Measurements from ENCODE around the gene TNFRSF8. TPM values are rescaled to one million over a fixed set of nuclear protein-coding genes. Genes with fewer than 3 reads are reported as not detected.

Gene TNFRSF8
- total and polyA plus RNA-seq, 7 experiments from 2014 or later, result 0.56 to 29.3 (median 4.0) TPM; not detected in 4

GRCh38 chr1:12081648-12082396, 18.7 kb downstream of the TNFRSF8 start:
- Mint-ChIP-seq H3K4me3 (peak overlapping the region in 5 of 10 donors; percentile 20 to 61 (median 37)), H3K4me1 (peaks cover 11 to 50% (median 16%) of the 10 kb centered on the region in 7 donors), H3K36me3 (peaks cover 0 to 38% (median 5%) of the 10 kb centered on the region in 5 donors), H3K9me3 (peaks cover 0 to 21% (median 12%) of the 10 kb centered on the region in 11 donors), H3K27ac (peak overlapping the region in 6 of 9 donors; percentile 17 to 86 (median 66)), H3K27me3 (peaks cover 0 to 6% (median 0%) of the 10 kb centered on the region in 5 donors)
- no peak for ATAC-seq
- Histone ChIP-seq H3K9me3 (ENCODE audit: control insufficient read depth in 2 of 3, low read length in 3 of 3) (peaks cover 0 to 5% (median 0%) of the 10 kb centered on the region in 3 experiments), H3K27ac (ENCODE audit: low read depth, low read length) (no peak overlapping the region), H3K4me1 (ENCODE audit: control insufficient read depth in 2 of 2, insufficient read depth in 2 of 2, low read length in 2 of 2) (peaks cover 0 to 8% of the 10 kb centered on the region in 2 donors), H3K4me3 (ENCODE audit: low read length) (no peak overlapping the region), H3K27me3 (ENCODE audit: control insufficient read depth in 2 of 2, insufficient read depth in 2 of 2, low read length in 2 of 2) (no peaks in the 10 kb centered on the region), H3K36me3 (ENCODE audit: control insufficient read depth in 2 of 3, insufficient read depth in 3 of 3, low read length in 3 of 3) (no peaks in the 10 kb centered on the region)
- CTCF ChIA-PET, result no interaction called here
- no peak for DNase-seq
- POLR2A ChIA-PET, result no interaction called here
- intact Hi-C loops (cut with micrococcal nuclease), result no loop called here

- Mint-ChIP-seq H3K9me3 (peaks cover 0 to 23% (median 12%) of the 10 kb centered on the region in 11 donors), H3K27me3 (peaks cover 0 to under 1% (median 0%) of the 10 kb centered on the region in 5 donors), H3K4me3 (no peak overlapping the region), H3K27ac (peak overlapping the region in 1 of 9 donors; percentile 84), H3K36me3 (peaks cover 0 to 48% (median 5%) of the 10 kb centered on the region in 5 donors), H3K4me1 (peaks cover 18 to 57% (median 26%) of the 10 kb centered on the region in 7 donors)
- Histone ChIP-seq H3K36me3 (ENCODE audit: control insufficient read depth in 2 of 3, insufficient read depth in 3 of 3, low read length in 3 of 3) (no peaks in the 10 kb centered on the region), H3K27me3 (ENCODE audit: control insufficient read depth in 2 of 2, insufficient read depth in 2 of 2, low read length in 2 of 2) (no peaks in the 10 kb centered on the region), H3K4me3 (ENCODE audit: low read length) (no peak overlapping the region), H3K4me1 (ENCODE audit: control insufficient read depth in 2 of 2, insufficient read depth in 2 of 2, low read length in 2 of 2) (peaks cover 8 to 16% of the 10 kb centered on the region in 2 donors), H3K27ac (ENCODE audit: low read depth, low read length) (no peak overlapping the region), H3K9me3 (ENCODE audit: control insufficient read depth in 2 of 3, low read length in 3 of 3) (peaks cover 0 to 5% (median 0%) of the 10 kb centered on the region in 3 experiments)
- POLR2A ChIA-PET, result no interaction called here
- intact Hi-C loops (cut with micrococcal nuclease), result no loop called here
- CTCF ChIA-PET, result no interaction called here
- ATAC-seq (no peak), DNase-seq (no peak)
These were observed 19.9 kb downstream of the TNFRSF8 start for GRCh38 chr1:12082988-12083387.

- no peaks in the 10 kb centered on the region for H3K36me3 ChIP-seq (ENCODE audit: control insufficient read depth in 2 of 3, insufficient read depth in 3 of 3, low read length in 3 of 3)
- no peak overlapping the region for H3K4me3 ChIP-seq (ENCODE audit: low read length)
- intact Hi-C loops (cut with micrococcal nuclease), result no loop called here
- H3K9me3 Mint-ChIP-seq, result peaks cover 0 to 23% (median 12%) of the 10 kb centered on the region in 11 donors
- H3K4me3 Mint-ChIP-seq, result no peak overlapping the region
- H3K36me3 Mint-ChIP-seq, result peaks cover 0 to 50% (median 5%) of the 10 kb centered on the region in 5 donors
- ChIA-PET CTCF (no interaction called here), POLR2A (no interaction called here)
- ATAC-seq (no peak), DNase-seq (no peak)
- H3K9me3 ChIP-seq (ENCODE audit: control insufficient read depth in 2 of 3, low read length in 3 of 3), result peaks cover 0 to 5% (median 0%) of the 10 kb centered on the region in 3 experiments
- peak overlapping the region in 1 of 9 donors; percentile 26 for H3K27ac Mint-ChIP-seq
- H3K4me1 Mint-ChIP-seq, result peaks cover 26 to 62% (median 33%) of the 10 kb centered on the region in 7 donors
- peaks cover 15 to 24% of the 10 kb centered on the region in 2 donors for H3K4me1 ChIP-seq (ENCODE audit: control insufficient read depth in 2 of 2, insufficient read depth in 2 of 2, low read length in 2 of 2)
- H3K27ac ChIP-seq (ENCODE audit: low read depth, low read length), result no peak overlapping the region
- no peaks in the 10 kb centered on the region for H3K27me3 ChIP-seq (ENCODE audit: control insufficient read depth in 2 of 2, insufficient read depth in 2 of 2, low read length in 2 of 2)
- no peaks in the 10 kb centered on the region for H3K27me3 Mint-ChIP-seq
These were observed 20.7 kb downstream of the TNFRSF8 start for GRCh38 chr1:12083766-12084165.

GRCh38 chr1:12085643-12086260, 22.6 kb downstream of the TNFRSF8 start:
- Histone ChIP-seq H3K4me1 (ENCODE audit: control insufficient read depth in 2 of 2, insufficient read depth in 2 of 2, low read length in 2 of 2) (peaks cover 33 to 41% of the 10 kb centered on the region in 2 donors), H3K36me3 (ENCODE audit: control insufficient read depth in 2 of 3, insufficient read depth in 3 of 3, low read length in 3 of 3) (no peaks in the 10 kb centered on the region), H3K27me3 (ENCODE audit: control insufficient read depth in 2 of 2, insufficient read depth in 2 of 2, low read length in 2 of 2) (no peaks in the 10 kb centered on the region), H3K27ac (ENCODE audit: low read depth, low read length) (no peak overlapping the region), H3K9me3 (ENCODE audit: control insufficient read depth in 2 of 3, low read length in 3 of 3) (peaks cover 0 to 5% (median 0%) of the 10 kb centered on the region in 3 experiments), H3K4me3 (ENCODE audit: low read length) (no peak overlapping the region)
- peaks cover 39 to 68% (median 53%) of the 10 kb centered on the region in 7 donors for H3K4me1 Mint-ChIP-seq
- no peaks in the 10 kb centered on the region for H3K27me3 Mint-ChIP-seq
- ChIA-PET POLR2A (no interaction called here), CTCF (no interaction called here)
- ATAC-seq (no peak), DNase-seq (no peak)
- H3K4me3 Mint-ChIP-seq, result no peak overlapping the region
- peak overlapping the region in 3 of 9 donors; percentile 10 to 76 (median 43) for H3K27ac Mint-ChIP-seq
- peaks cover 0 to 32% (median 14%) of the 10 kb centered on the region in 11 donors for H3K9me3 Mint-ChIP-seq
- peaks cover 0 to 68% (median 5%) of the 10 kb centered on the region in 5 donors for H3K36me3 Mint-ChIP-seq
- intact Hi-C loops (cut with micrococcal nuclease), result loop anchor here (2.0 kb wide), 2 partner anchors 23 to 67 kb away; partner anchors contain the start of genes MIIP (in 1 of the 2) and TNFRSF8 (in 1 of the 2)

- Mint-ChIP-seq H3K9me3 (peaks cover 0 to 26% (median 7%) of the 10 kb centered on the region in 11 donors), H3K4me3 (peak overlapping the region; percentile 46 to 78 (median 70)), H3K27me3 (no peaks in the 10 kb centered on the region), H3K4me1 (peaks cover 35 to 57% (median 49%) of the 10 kb centered on the region in 7 donors), H3K36me3 (peaks cover 0 to 61% (median 0%) of the 10 kb centered on the region in 5 donors), H3K27ac (peak overlapping the region; percentile 52 to 95 (median 89))
- DNase-seq, result peak in 5 of 9 donors; percentile 10 to 69 (median 25)
- Histone ChIP-seq H3K4me1 (ENCODE audit: control insufficient read depth in 2 of 2, insufficient read depth in 2 of 2, low read length in 2 of 2) (peaks cover 33% of the 10 kb centered on the region in 2 donors), H3K9me3 (ENCODE audit: control insufficient read depth in 2 of 3, low read length in 3 of 3) (peaks cover 0 to 3% (median 0%) of the 10 kb centered on the region in 3 experiments), H3K27me3 (ENCODE audit: control insufficient read depth in 2 of 2, insufficient read depth in 2 of 2, low read length in 2 of 2) (no peaks in the 10 kb centered on the region), H3K36me3 (ENCODE audit: control insufficient read depth in 2 of 3, insufficient read depth in 3 of 3, low read length in 3 of 3) (no peaks in the 10 kb centered on the region), H3K4me3 (ENCODE audit: low read length) (peak overlapping the region; percentile 52), H3K27ac (ENCODE audit: low read depth, low read length) (peak overlapping the region; percentile 53)
- ChIA-PET CTCF (no interaction called here), POLR2A (interaction anchor here (1.2 kb wide), 1 partner anchor 9 kb away, joined by 3 read pairs; no protein-coding TSS in a partner anchor)
- peak; percentile 72 for ATAC-seq
- intact Hi-C loops (cut with micrococcal nuclease), result loop anchor here (2.0 kb wide), 2 partner anchors 25 to 69 kb away; partner anchors contain the start of genes MIIP (in 2 of the 2) and TNFRSF8 (in 1 of the 2)
These were observed 24.8 kb downstream of the TNFRSF8 start for GRCh38 chr1:12087797-12088314.

GRCh38 chr1:12088607-12089006, 25.5 kb downstream of the TNFRSF8 start:
- ChIA-PET POLR2A (interaction anchor here (0.6 to 1.2 kb wide), 2 partner anchors 9 to 680 kb away, joined by 3 read pairs; no protein-coding TSS in a partner anchor), CTCF (interaction anchor here (0.6 kb wide), 1 partner anchor 410 kb away, joined by 3 read pairs; no protein-coding TSS in a partner anchor)
- peak in 7 of 9 donors; percentile 13 to 46 (median 39) for DNase-seq
- Mint-ChIP-seq H3K27me3 (no peaks in the 10 kb centered on the region), H3K4me1 (peaks cover 35 to 55% (median 49%) of the 10 kb centered on the region in 7 donors), H3K27ac (peak overlapping the region; percentile 52 to 95 (median 89)), H3K36me3 (peaks cover 0 to 55% (median 0%) of the 10 kb centered on the region in 5 donors), H3K9me3 (peaks cover 0 to 22% (median 5%) of the 10 kb centered on the region in 11 donors), H3K4me3 (peak overlapping the region; percentile 46 to 78 (median 72))
- H3K4me1 ChIP-seq (ENCODE audit: control insufficient read depth in 2 of 2, insufficient read depth in 2 of 2, low read length in 2 of 2), result peaks cover 33% of the 10 kb centered on the region in 2 donors
- no peaks in the 10 kb centered on the region for H3K27me3 ChIP-seq (ENCODE audit: control insufficient read depth in 2 of 2, insufficient read depth in 2 of 2, low read length in 2 of 2)
- no peaks in the 10 kb centered on the region for H3K36me3 ChIP-seq (ENCODE audit: control insufficient read depth in 2 of 3, insufficient read depth in 3 of 3, low read length in 3 of 3)
- H3K27ac ChIP-seq (ENCODE audit: low read depth, low read length), result peak overlapping the region; percentile 53
- no peaks in the 10 kb centered on the region for H3K9me3 ChIP-seq (ENCODE audit: control insufficient read depth in 2 of 3, low read length in 3 of 3)
- intact Hi-C loops (cut with micrococcal nuclease), result loop anchor here in 1 of 2 donors (2.0 kb wide), 1 partner anchor 70 kb away; the partner anchor contains the start of gene MIIP
- ATAC-seq, result peak; percentile 73
- peak overlapping the region; percentile 52 for H3K4me3 ChIP-seq (ENCODE audit: low read length)

Data from naive thymus-derived CD4-positive, alpha-beta T cell (primary cell).